Stimulated activated naive B cell treated with anti-CD40 and anti-IgM and Interleukin-4, amounts not matched to agents 10 μg/mL and 1 μg/mL and 100 μg/mL, for 72 hours (primary cell): Measurements from ENCODE around the gene CLIP2.
"Not testable (repeated sequence)": the region's sequence is repeated elsewhere in the genome, so short reads cannot be mapped to it uniquely, and the experiment has no call there.

Source experiments
- ATAC-seq, 2 donors: fragments of 150-1000 bp; cut with Tn5 transposase; replicated peaks; 2 replicates each; pipeline ENCODE4 v1.10.0; 2021; ENCODE audit warnings: moderate library complexity in 1 of 2
- DNase-seq: peaks from one replicate; pipeline ENCODE4 v3.0.0; 2021
- H3K27ac Mint-ChIP-seq: one replicate; pipeline ENCODE4 v1.8.0; 2022; ENCODE audit warnings: mild to moderate bottlenecking, mixed read lengths
- H3K27me3 Mint-ChIP-seq, 2 donors: one replicate each; pipeline ENCODE4 v1.8.0; 2022; ENCODE audit warnings: mixed read lengths in 2 of 2
- H3K36me3 Mint-ChIP-seq, 2 donors: one replicate each; pipeline ENCODE4 v1.8.0; 2022; ENCODE audit warnings: mixed read lengths in 2 of 2, mild to moderate bottlenecking in 1 of 2
- H3K4me1 Mint-ChIP-seq, 2 donors: one replicate each; pipeline ENCODE4 v1.8.0; 2022; ENCODE audit warnings: mixed read lengths in 2 of 2, mild to moderate bottlenecking in 1 of 2
- H3K4me3 Mint-ChIP-seq, 2 donors: one replicate each; pipeline ENCODE4 v1.8.0; 2022; ENCODE audit warnings: mild to moderate bottlenecking in 2 of 2, mixed read lengths in 2 of 2, moderate library complexity in 1 of 2
- H3K9me3 Mint-ChIP-seq, 2 donors: one replicate each; pipeline ENCODE4 v1.8.0; 2022; ENCODE audit warnings: mixed read lengths in 2 of 2, mild to moderate bottlenecking in 1 of 2

Gene CLIP2

GRCh38 chr7:74438327-74438726, 149.1 kb downstream of the CLIP2 start:
- DNase-seq (no peak), ATAC-seq (no peak)
- Mint-ChIP-seq H3K4me3 (no peak overlapping the region), H3K27ac (no peak overlapping the region), H3K9me3 (peaks cover 0 to 3% of the 10 kb centered on the region in 2 donors), H3K27me3 (peaks cover 0 to 13% of the 10 kb centered on the region in 2 donors), H3K36me3 (peaks cover 0 to 3% of the 10 kb centered on the region in 2 donors), H3K4me1 (peaks cover 2 to 5% of the 10 kb centered on the region in 2 donors)

GRCh38 chr7:74439541-74439940, 150.3 kb downstream of the CLIP2 start:
- peaks cover 0 to 13% of the 10 kb centered on the region in 2 donors for H3K27me3 Mint-ChIP-seq
- no peak overlapping the region for H3K4me3 Mint-ChIP-seq
- peaks cover 2 to 5% of the 10 kb centered on the region in 2 donors for H3K4me1 Mint-ChIP-seq
- peaks cover 0 to 3% of the 10 kb centered on the region in 2 donors for H3K36me3 Mint-ChIP-seq
- ATAC-seq (peak; percentile 68 to 96), DNase-seq (no peak)
- peaks cover 0 to 3% of the 10 kb centered on the region in 2 donors for H3K9me3 Mint-ChIP-seq
- H3K27ac Mint-ChIP-seq = no peak overlapping the region

DNA sequence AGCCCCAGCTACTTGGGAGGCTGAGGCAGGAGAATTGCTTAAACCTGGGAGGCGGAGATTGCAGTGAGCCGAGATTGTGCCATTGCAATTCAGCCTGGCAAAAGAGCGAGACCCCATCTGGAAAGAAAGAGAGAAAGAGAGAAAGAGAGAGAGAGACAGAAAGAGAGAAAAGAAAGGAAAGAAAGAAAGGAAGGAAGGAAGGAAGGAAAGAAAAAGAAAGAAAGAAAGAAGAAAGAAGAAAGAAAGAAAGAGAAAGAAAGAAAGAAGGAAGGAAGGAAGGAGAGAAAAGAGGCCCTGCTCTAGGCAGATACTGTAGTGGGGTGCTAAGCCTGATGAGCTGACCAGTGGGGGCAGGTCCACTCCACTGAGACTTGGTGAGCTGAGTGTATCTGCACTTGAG, 150.9 kb downstream of the CLIP2 start:
- H3K27me3 Mint-ChIP-seq = peaks cover 0 to 13% of the 10 kb centered on the region in 2 donors
- H3K27ac Mint-ChIP-seq, DNase-seq, H3K36me3 Mint-ChIP-seq, H3K9me3 Mint-ChIP-seq, H3K4me1 Mint-ChIP-seq, H3K4me3 Mint-ChIP-seq, ATAC-seq: not testable (repeated sequence)

DNA sequence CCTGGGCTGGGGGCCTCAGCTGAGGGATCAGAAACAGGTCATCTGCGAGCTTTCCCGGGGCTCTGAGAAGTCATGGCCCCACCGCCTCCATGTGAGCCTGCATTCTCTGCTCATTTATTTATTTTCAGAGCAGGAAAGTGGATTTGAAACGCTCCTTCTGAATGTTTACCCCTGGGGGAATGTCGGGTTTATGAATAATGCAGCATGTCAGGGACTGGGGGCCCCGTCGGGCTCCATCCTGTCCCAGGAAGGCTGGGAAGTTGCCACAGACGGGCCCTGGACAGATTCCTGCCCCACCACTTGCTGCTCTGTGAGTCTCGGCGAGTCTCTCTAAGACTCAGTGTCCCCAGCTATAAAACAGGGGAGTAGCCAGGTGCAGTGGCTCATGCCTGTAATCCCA, 152.6 kb downstream of the CLIP2 start:
- ATAC-seq (no peak), DNase-seq (no peak)
- H3K4me1 Mint-ChIP-seq = peaks cover 2 to 5% of the 10 kb centered on the region in 2 donors
- H3K4me3 Mint-ChIP-seq = no peak overlapping the region
- H3K27me3 Mint-ChIP-seq = peaks cover 0 to 13% of the 10 kb centered on the region in 2 donors
- peaks cover 0 to 1% of the 10 kb centered on the region in 2 donors for H3K9me3 Mint-ChIP-seq
- H3K36me3 Mint-ChIP-seq = peaks cover 0 to 3% of the 10 kb centered on the region in 2 donors
- no peak overlapping the region for H3K27ac Mint-ChIP-seq

DNA sequence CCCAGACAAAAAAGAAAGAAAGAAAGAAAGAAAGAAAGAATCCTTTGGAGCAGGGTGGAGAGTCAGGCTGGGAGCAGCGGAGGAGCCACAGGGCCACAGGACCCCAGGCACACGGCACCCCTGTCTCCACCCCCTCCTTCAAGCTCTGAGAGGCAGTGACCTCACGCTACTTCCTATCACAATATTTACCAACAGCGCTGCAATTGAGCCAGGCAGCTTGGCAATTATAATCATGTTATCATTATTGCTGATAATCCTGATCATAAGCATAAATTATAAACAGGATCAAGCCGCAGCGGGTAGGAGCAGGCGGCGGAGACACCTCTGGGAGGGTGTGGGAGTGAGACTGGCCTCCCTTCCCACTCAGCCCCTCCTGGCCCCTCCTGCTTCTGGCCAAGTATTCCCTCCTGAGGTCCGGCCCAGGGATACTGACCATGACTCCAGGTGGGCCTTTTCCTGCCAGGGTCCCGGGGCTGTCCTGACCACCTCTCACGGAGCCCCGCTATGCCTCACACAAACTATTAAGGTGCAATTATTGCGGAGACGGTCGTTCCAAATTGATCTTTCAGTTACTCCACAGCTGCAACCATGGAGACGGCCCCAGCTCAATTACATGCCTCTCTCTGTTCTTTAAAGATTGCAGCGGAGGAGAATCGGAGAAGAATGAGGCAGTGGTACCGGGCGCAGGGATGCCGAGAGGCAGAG, 154.5 kb downstream of the CLIP2 start:
- Mint-ChIP-seq H3K4me3 (no peak overlapping the region), H3K4me1 (peaks cover 2 to 5% of the 10 kb centered on the region in 2 donors), H3K27me3 (peaks cover 0 to 13% of the 10 kb centered on the region in 2 donors), H3K27ac (no peak overlapping the region), H3K9me3 (no peaks in the 10 kb centered on the region), H3K36me3 (no peaks in the 10 kb centered on the region)
- ATAC-seq (no peak), DNase-seq (no peak)

DNA sequence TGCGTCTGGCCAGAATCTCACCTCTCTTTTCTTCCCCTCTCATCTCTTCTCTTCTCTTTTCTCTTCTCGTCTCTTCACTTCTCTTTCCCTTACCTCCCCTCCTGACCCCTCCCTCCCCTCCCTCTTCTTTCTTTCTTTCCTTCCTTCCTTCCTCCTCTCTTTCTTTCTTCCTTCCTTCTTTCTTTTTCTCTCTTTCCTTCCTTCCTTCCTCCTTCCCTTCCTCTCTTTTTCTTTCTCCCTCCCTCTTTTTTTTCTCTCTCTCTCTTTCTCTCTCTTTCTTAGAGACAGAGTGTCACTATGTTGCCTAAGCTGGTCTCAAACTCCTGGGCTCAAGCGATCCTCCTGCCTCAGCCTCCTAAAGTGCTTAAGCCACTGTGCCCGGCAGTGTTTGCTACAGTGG, 159.9 kb downstream of the CLIP2 start:
- Mint-ChIP-seq H3K36me3 (peaks cover 1 to 3% of the 10 kb centered on the region in 2 donors), H3K27ac (no peak overlapping the region), H3K27me3 (no peaks in the 10 kb centered on the region), H3K9me3 (no peaks in the 10 kb centered on the region), H3K4me1 (peaks cover 11 to 15% of the 10 kb centered on the region in 2 donors), H3K4me3 (no peak overlapping the region)
- DNase-seq = no peak
- no peak for ATAC-seq

- H3K27ac Mint-ChIP-seq = no peak overlapping the region
- peaks cover 1 to 3% of the 10 kb centered on the region in 2 donors for H3K36me3 Mint-ChIP-seq
- peaks cover 11 to 19% of the 10 kb centered on the region in 2 donors for H3K4me1 Mint-ChIP-seq
- DNase-seq (peak; percentile 41), ATAC-seq (peak; percentile 37 to 44)
- H3K27me3 Mint-ChIP-seq = no peaks in the 10 kb centered on the region
- no peaks in the 10 kb centered on the region for H3K9me3 Mint-ChIP-seq
- H3K4me3 Mint-ChIP-seq = no peak overlapping the region
Observed at GRCh38 chr7:74449809-74450397, 160.7 kb downstream of the CLIP2 start.

GRCh38 chr7:74452748-74453321, 163.6 kb downstream of the CLIP2 start:
- peaks cover 11 to 22% of the 10 kb centered on the region in 2 donors for H3K4me1 Mint-ChIP-seq
- peak overlapping the region; percentile 71 to 81 for H3K4me3 Mint-ChIP-seq
- peaks cover 1 to 3% of the 10 kb centered on the region in 2 donors for H3K36me3 Mint-ChIP-seq
- peaks cover 0 to 4% of the 10 kb centered on the region in 2 donors for H3K27me3 Mint-ChIP-seq
- peak overlapping the region; percentile 63 for H3K27ac Mint-ChIP-seq
- no peak for DNase-seq
- no peaks in the 10 kb centered on the region for H3K9me3 Mint-ChIP-seq
- ATAC-seq = no peak

DNA sequence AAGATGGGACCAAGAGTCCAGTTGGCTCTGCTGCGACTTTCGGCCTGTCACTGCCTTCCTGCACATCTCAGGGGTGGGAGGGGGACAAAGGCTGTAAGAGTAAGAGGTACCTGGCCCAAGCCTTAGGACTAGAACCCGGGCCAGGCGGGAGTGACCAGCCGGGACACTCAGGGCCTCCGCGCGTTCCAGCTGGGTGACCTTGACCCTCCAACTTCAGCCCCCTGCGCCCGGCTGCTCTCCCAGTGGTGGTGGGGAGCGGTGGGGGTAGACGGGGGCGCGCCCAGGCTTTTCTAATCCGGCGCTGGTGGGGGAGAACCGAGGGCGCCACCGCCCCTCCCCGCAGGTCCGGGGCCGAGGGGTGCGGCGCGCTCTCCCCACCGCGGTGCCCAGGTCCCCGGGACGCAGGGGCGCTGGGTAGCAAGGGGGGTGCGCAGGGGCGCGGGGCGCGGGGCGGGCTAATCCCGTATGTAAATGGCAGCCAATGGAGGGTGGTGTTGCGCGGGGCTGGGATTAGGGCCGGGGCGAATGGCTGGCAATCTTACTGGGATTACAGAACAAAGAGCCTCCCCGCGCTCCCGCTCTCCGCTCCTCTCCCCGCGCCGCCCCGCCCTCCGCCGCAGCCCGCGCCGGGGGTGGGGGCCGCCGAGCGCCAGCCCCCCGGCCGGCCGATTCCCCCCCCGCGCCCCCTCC, 164.3 kb downstream of the CLIP2 start, which contains the start of gene GTF2IRD1:
Gene GTF2IRD1 (plus strand): TSS at position 585 of the 690 bp plus-strand sequence. CDS start 54,175 bp downstream, outside the sequence.
- Mint-ChIP-seq H3K36me3 (peaks cover 1 to 3% of the 10 kb centered on the region in 2 donors), H3K4me1 (peaks cover 11 to 22% of the 10 kb centered on the region in 2 donors), H3K27ac (peak within 1 kb of the TSS; percentile 69), H3K4me3 (peak within 1 kb of the TSS; percentile 76 to 81), H3K9me3 (no peaks in the 10 kb centered on the region), H3K27me3 (peaks cover 0 to 4% of the 10 kb centered on the region in 2 donors)
- ATAC-seq (peak; percentile 45 to 50), DNase-seq (no peak)

- H3K36me3 Mint-ChIP-seq = peaks cover 1 to 3% of the 10 kb centered on the region in 2 donors
- ATAC-seq (peak in 1 of 2 donors; percentile 28), DNase-seq (peak; percentile 32)
- H3K9me3 Mint-ChIP-seq = no peaks in the 10 kb centered on the region
- H3K27me3 Mint-ChIP-seq = peaks cover 0 to 4% of the 10 kb centered on the region in 2 donors
- peak overlapping the region; percentile 76 to 81 for H3K4me3 Mint-ChIP-seq
- peak overlapping the region; percentile 69 for H3K27ac Mint-ChIP-seq
- peaks cover 11 to 22% of the 10 kb centered on the region in 2 donors for H3K4me1 Mint-ChIP-seq
Observed at GRCh38 chr7:74454021-74454924, 165.1 kb downstream of the CLIP2 start.

GRCh38 chr7:74454925-74455288, 165.7 kb downstream of the CLIP2 start:
- Mint-ChIP-seq H3K4me1 (peaks cover 11 to 22% of the 10 kb centered on the region in 2 donors), H3K27me3 (peaks cover 0 to 4% of the 10 kb centered on the region in 2 donors), H3K9me3 (no peaks in the 10 kb centered on the region), H3K36me3 (peaks cover 1 to 3% of the 10 kb centered on the region in 2 donors), H3K27ac (no peak overlapping the region), H3K4me3 (peak overlapping the region; percentile 46 to 81)
- no peak for ATAC-seq
- no peak for DNase-seq

GRCh38 chr7:74455291-74455804, 166.1 kb downstream of the CLIP2 start:
- H3K27ac Mint-ChIP-seq = no peak overlapping the region
- peaks cover 11 to 22% of the 10 kb centered on the region in 2 donors for H3K4me1 Mint-ChIP-seq
- DNase-seq = no peak
- no peaks in the 10 kb centered on the region for H3K9me3 Mint-ChIP-seq
- H3K4me3 Mint-ChIP-seq = peak overlapping the region in 1 of 2 donors; percentile 46
- peaks cover 0 to 4% of the 10 kb centered on the region in 2 donors for H3K27me3 Mint-ChIP-seq
- peaks cover 0 to 3% of the 10 kb centered on the region in 2 donors for H3K36me3 Mint-ChIP-seq
- no peak for ATAC-seq
